Trophoblast cell (in vitro differentiated cells and primary cell): ENCODE data around the gene ITPK1.

Source experiments
- DNase-seq, 2 donors: peaks; one replicate each; pipeline ENCODE4 v3.0.0-alpha.2; 2016
- H2AFZ ChIP-seq: 2 replicates; pipeline ENCODE4 v1.6.1; 2013; ENCODE audit warnings: low read length, moderate library complexity, mild to moderate bottlenecking; ENCODE audit not compliant: insufficient read depth, poor library complexity
- H2AK5ac ChIP-seq: 2 replicates; pipeline ENCODE4 v1.6.1; 2013; ENCODE audit warnings: mild to moderate bottlenecking, low read length
- H2BK120ac ChIP-seq: 2 replicates; pipeline ENCODE4 v1.6.1; 2013; ENCODE audit warnings: low read length, mild to moderate bottlenecking, moderate library complexity; ENCODE audit not compliant: insufficient read depth, poor library complexity
- H2BK12ac ChIP-seq: 2 replicates; pipeline ENCODE4 v1.6.1; 2013; ENCODE audit warnings: mild to moderate bottlenecking, low read length, moderate library complexity
- H2BK5ac ChIP-seq: 2 replicates; pipeline ENCODE4 v1.6.1; 2013; ENCODE audit warnings: low read length, low read depth, moderate library complexity, mild to moderate bottlenecking; ENCODE audit not compliant: poor library complexity
- H3K14ac ChIP-seq: 2 replicates; pipeline ENCODE4 v1.6.1; 2013; ENCODE audit warnings: mild to moderate bottlenecking, low read length
- H3K18ac ChIP-seq: 2 replicates; pipeline ENCODE4 v1.6.1; 2013; ENCODE audit warnings: mild to moderate bottlenecking, low read length
- H3K23ac ChIP-seq: 2 replicates; pipeline ENCODE4 v1.6.1; 2013; ENCODE audit warnings: low read length
- H3K27ac ChIP-seq: 2 replicates; pipeline ENCODE4 v1.5.1; 2013; ENCODE audit warnings: low read depth, mild to moderate bottlenecking, inconsistent platforms, low read length, moderate library complexity
- H3K27me3 ChIP-seq: 2 replicates; pipeline ENCODE4 v1.6.1; 2013; ENCODE audit warnings: inconsistent platforms, mild to moderate bottlenecking, low read length, moderate library complexity; ENCODE audit not compliant: insufficient read depth
- H3K36me3 ChIP-seq, 2 experiments: 1 replicate in 1 of 2; 2 replicates in 1 of 2; pipeline ENCODE4 v1.6.1; 2013; ENCODE audit warnings: low read length in 2 of 2, mild to moderate bottlenecking in 2 of 2, moderate library complexity in 1 of 2; ENCODE audit not compliant: insufficient read depth in 2 of 2, control insufficient read depth in 1 of 2
- H3K4ac ChIP-seq: 2 replicates; pipeline ENCODE4 v1.6.1; 2013; ENCODE audit warnings: low read depth, mild to moderate bottlenecking, low read length, moderate library complexity
- H3K4me1 ChIP-seq, 2 experiments: 1 replicate in 1 of 2; 2 replicates in 1 of 2; pipeline ENCODE4 v1.6.1; 2013; ENCODE audit warnings: low read length in 2 of 2, mild to moderate bottlenecking in 2 of 2, moderate library complexity in 1 of 2; ENCODE audit not compliant: insufficient read depth in 2 of 2, control insufficient read depth in 1 of 2
- H3K4me2 ChIP-seq: 2 replicates; pipeline ENCODE4 v1.6.1; 2013; ENCODE audit warnings: inconsistent platforms, mild to moderate bottlenecking, low read length, moderate library complexity
- H3K4me3 ChIP-seq: 2 replicates; pipeline ENCODE4 v1.5.1; 2013; ENCODE audit warnings: mild to moderate bottlenecking, low read depth, low read length, inconsistent platforms
- H3K79me1 ChIP-seq: one replicate; pipeline ENCODE4 v1.6.1; 2013; ENCODE audit warnings: low read length
- H3K79me2 ChIP-seq: 2 replicates; pipeline ENCODE4 v1.6.1; 2013; ENCODE audit warnings: low read length, mild to moderate bottlenecking; ENCODE audit not compliant: control insufficient read depth, insufficient read depth, poor library complexity
- H3K9ac ChIP-seq: 2 replicates; pipeline ENCODE4 v1.6.1; 2013; ENCODE audit warnings: mild to moderate bottlenecking, low read length
- H3K9me3 ChIP-seq: 2 replicates; pipeline ENCODE4 v1.6.1; 2013; ENCODE audit warnings: low read depth, mild to moderate bottlenecking, control low read depth, inconsistent platforms, low read length; ENCODE audit not compliant: insufficient read depth
- H4K12ac ChIP-seq: 2 replicates; pipeline ENCODE4 v1.6.1; 2013; ENCODE audit warnings: low read depth, mild to moderate bottlenecking, low read length, moderate library complexity
- H4K8ac ChIP-seq: 2 replicates; pipeline ENCODE4 v1.6.1; 2013; ENCODE audit warnings: low read depth, mild to moderate bottlenecking, low read length, moderate library complexity
- H4K91ac ChIP-seq: one replicate; pipeline ENCODE4 v1.6.1; 2013; ENCODE audit warnings: low read depth, mild to moderate bottlenecking, low read length, moderate library complexity
- WGBS: extraction: QIAGEN DNeasy Blood & Tissue Kit; methylation state at CpG from one replicate; pipeline ENCODE4 v1.1.7; 2013; ENCODE audit warnings: missing lambda C conversion rate; ENCODE audit not compliant: insufficient read length, insufficient coverage; ENCODE audit errors: extremely low coverage; 5-methylcytosine and 5-hydroxymethylcytosine counted together

ITPK1 gene

DNA sequence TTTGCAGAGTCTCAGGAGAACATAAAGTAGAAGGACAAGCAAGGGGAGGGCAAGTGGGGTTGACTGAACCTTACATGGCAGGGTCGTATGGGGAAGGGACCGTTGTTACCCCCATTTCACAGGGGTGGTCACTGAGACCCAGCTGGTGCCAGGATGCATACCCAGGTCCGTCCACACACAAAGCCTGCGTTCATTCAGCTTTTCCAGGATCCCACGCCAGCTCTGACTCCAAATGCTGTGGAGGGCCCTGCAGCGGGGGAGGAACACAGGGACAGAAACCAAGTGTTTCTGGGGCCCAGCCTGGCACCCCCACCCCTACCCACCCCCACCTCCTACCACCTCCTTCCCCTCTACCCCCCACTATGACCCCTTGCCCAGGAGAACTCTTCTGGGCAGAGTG is 209.3 kb downstream of the ITPK1 start:
- no peak overlapping the region for H3K14ac ChIP-seq
- no peak overlapping the region for H3K18ac ChIP-seq
- H3K27me3 ChIP-seq = no peaks in the 10 kb centered on the region
- H3K79me1 ChIP-seq = no peaks in the 10 kb centered on the region
- no peak overlapping the region for H3K4me3 ChIP-seq
- H2BK5ac ChIP-seq = no peak overlapping the region
- H3K9ac ChIP-seq = no peak overlapping the region
- H4K12ac ChIP-seq = no peak overlapping the region
- H3K79me2 ChIP-seq = no peaks in the 10 kb centered on the region
- H3K4me2 ChIP-seq = no peak overlapping the region
- no peak overlapping the region for H3K23ac ChIP-seq
- peaks cover 2% of the 10 kb centered on the region for H3K9me3 ChIP-seq
- H2BK12ac ChIP-seq = no peak overlapping the region
- no peak overlapping the region for H3K27ac ChIP-seq
- no CpG with 5 or more reads among the region's 6 CpGs for WGBS
- DNase-seq = no peak
- no peak overlapping the region for H2AK5ac ChIP-seq
- H3K36me3 ChIP-seq = no peaks in the 10 kb centered on the region
- no peak overlapping the region for H2AFZ ChIP-seq
- H4K91ac ChIP-seq = no peak overlapping the region
- H2BK120ac ChIP-seq = no peak overlapping the region
- no peaks in the 10 kb centered on the region for H3K4me1 ChIP-seq
- H4K8ac ChIP-seq = no peak overlapping the region
- no peak overlapping the region for H3K4ac ChIP-seq

DNA sequence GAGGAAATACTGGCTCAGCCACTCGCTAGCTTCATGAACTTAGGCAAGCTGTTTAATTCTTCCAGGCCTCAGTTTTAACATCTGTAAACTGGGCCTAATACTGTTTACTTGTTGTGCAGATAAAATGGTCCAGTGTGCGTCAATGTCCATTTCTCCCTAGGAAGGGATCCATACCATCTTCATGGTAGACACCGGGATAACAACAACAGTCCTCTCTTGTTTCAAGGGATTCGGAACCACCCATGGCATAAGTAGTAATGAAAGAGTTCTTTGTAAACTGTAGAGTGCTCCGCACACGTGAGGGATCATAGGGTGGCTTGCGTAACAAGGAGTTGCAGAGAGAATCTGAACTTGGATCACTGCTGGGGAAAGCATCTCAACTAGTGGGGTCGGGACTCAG is 210.1 kb downstream of the ITPK1 start:
- Histone ChIP-seq H3K14ac (no peak overlapping the region), H4K91ac (no peak overlapping the region), H2BK5ac (no peak overlapping the region), H3K36me3 (no peaks in the 10 kb centered on the region), H3K4me1 (no peaks in the 10 kb centered on the region), H3K27me3 (no peaks in the 10 kb centered on the region), H3K4ac (no peak overlapping the region), H3K18ac (no peak overlapping the region), H4K12ac (no peak overlapping the region), H3K4me2 (no peak overlapping the region), H2BK120ac (no peak overlapping the region), H3K9ac (no peak overlapping the region), H3K23ac (no peak overlapping the region), H2AK5ac (no peak overlapping the region), H3K9me3 (peaks cover 2% of the 10 kb centered on the region), H3K79me2 (no peaks in the 10 kb centered on the region), H3K79me1 (no peaks in the 10 kb centered on the region), H3K27ac (no peak overlapping the region), H3K4me3 (no peak overlapping the region), H2AFZ (no peak overlapping the region), H4K8ac (no peak overlapping the region), H2BK12ac (no peak overlapping the region)
- no CpG with 5 or more reads among the region's 8 CpGs for WGBS
- no peak for DNase-seq

DNA sequence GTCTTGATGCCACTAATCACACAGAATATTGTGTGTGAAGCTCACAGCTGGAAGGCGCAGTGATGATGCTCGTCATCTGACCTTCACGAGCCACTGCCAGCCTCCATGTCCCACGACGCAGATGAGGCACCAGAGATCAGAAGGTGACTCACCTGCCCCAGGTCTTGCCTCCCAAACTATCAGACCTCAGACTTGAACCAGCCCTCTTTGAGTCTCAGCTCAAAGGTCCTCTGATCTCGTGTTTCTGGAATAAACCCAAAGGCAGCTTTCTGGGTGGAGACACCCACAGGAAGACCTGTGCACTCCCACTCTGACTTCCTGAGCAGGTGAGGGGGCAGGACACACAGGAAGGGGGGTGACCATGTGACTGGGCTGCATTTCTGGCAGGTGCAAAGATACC is 212.4 kb downstream of the ITPK1 start:
- H3K79me1 ChIP-seq = no peaks in the 10 kb centered on the region
- H2BK5ac ChIP-seq = no peak overlapping the region
- no peaks in the 10 kb centered on the region for H3K4me1 ChIP-seq
- no peak overlapping the region for H3K23ac ChIP-seq
- H4K91ac ChIP-seq = no peak overlapping the region
- no peak overlapping the region for H4K8ac ChIP-seq
- H3K18ac ChIP-seq = no peak overlapping the region
- no peak overlapping the region for H3K4me2 ChIP-seq
- DNase-seq = no peak
- no peak overlapping the region for H3K27ac ChIP-seq
- H3K36me3 ChIP-seq = no peaks in the 10 kb centered on the region
- no peak overlapping the region for H3K4ac ChIP-seq
- H3K9ac ChIP-seq = no peak overlapping the region
- WGBS = no CpG with 5 or more reads among the region's 6 CpGs
- no peak overlapping the region for H2BK120ac ChIP-seq
- no peaks in the 10 kb centered on the region for H3K79me2 ChIP-seq
- H2BK12ac ChIP-seq = no peak overlapping the region
- H3K27me3 ChIP-seq = no peaks in the 10 kb centered on the region
- no peak overlapping the region for H3K4me3 ChIP-seq
- H3K9me3 ChIP-seq = peaks cover 2% of the 10 kb centered on the region
- no peak overlapping the region for H3K14ac ChIP-seq
- H4K12ac ChIP-seq = no peak overlapping the region
- H2AFZ ChIP-seq = no peak overlapping the region
- no peak overlapping the region for H2AK5ac ChIP-seq

DNA sequence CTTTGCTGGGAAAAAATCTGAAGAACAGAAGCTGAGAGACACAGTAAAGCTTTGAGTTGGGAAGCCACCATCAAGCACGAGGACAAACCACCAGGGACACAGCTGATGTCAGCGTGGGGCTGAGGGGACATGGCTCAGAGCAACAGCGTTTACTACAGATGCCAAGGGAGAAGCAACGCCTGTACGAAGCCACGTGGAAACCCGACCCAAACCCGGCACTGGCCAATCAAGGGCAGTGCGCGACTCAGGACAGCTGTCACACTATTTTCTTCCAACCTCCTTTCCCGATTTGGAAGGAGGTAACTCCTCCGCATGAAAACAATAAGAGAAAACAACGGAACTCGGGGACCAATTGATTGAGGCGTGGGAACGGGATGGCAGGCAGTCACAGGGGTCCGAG is 213.0 kb downstream of the ITPK1 start:
- Histone ChIP-seq H4K12ac (no peak overlapping the region), H4K91ac (no peak overlapping the region), H2BK12ac (no peak overlapping the region), H3K4me3 (no peak overlapping the region), H3K9me3 (peaks cover 2% of the 10 kb centered on the region), H3K18ac (no peak overlapping the region), H3K4me1 (no peaks in the 10 kb centered on the region), H2BK5ac (no peak overlapping the region), H3K23ac (no peak overlapping the region), H3K4ac (no peak overlapping the region), H2AFZ (no peak overlapping the region), H3K4me2 (no peak overlapping the region), H3K79me1 (no peaks in the 10 kb centered on the region), H4K8ac (no peak overlapping the region), H3K36me3 (no peaks in the 10 kb centered on the region), H3K9ac (no peak overlapping the region), H2BK120ac (no peak overlapping the region), H2AK5ac (no peak overlapping the region), H3K79me2 (no peaks in the 10 kb centered on the region), H3K27me3 (no peaks in the 10 kb centered on the region), H3K14ac (no peak overlapping the region), H3K27ac (no peak overlapping the region)
- DNase-seq = no peak
- no CpG with 5 or more reads among the region's 17 CpGs for WGBS
